Calu3 (cell line): ENCODE data around the gene BACH2. TPM values are rescaled to one million over a fixed set of nuclear protein-coding genes. Genes with fewer than 3 reads are reported as not detected.

Experiments used
- BruUV-seq: library from RNA; stranded (reverse); fragments of 400-500 nt; replicated peaks from 2 replicates; lab custom pipeline; 2021; lab: Mats Ljungman, UMichigan
- CTCF ChIA-PET: fragments of 300-600 bp; sonication (Branson Sonifier 250); formaldehyde crosslinking; loops from one replicate; lab custom pipeline; 2022; ENCODE audit warnings: antibody characterized with exemption; lab: Charles Lee
- DNase-seq: peaks from one replicate; pipeline ENCODE4 v3.0.0; 2022
- H3K27ac Mint-ChIP-seq: one replicate; pipeline ENCODE4 v1.8.0; 2022; ENCODE audit warnings: mixed read lengths; ENCODE audit not compliant: unreplicated experiment
- H3K27me3 Mint-ChIP-seq: one replicate; pipeline ENCODE4 v1.8.0; 2022; ENCODE audit warnings: mixed read lengths; ENCODE audit not compliant: unreplicated experiment
- H3K36me3 Mint-ChIP-seq: one replicate; pipeline ENCODE4 v1.8.0; 2022; ENCODE audit warnings: mild to moderate bottlenecking, moderate library complexity, mixed read lengths; ENCODE audit not compliant: insufficient read depth, unreplicated experiment
- H3K4me1 Mint-ChIP-seq: one replicate; pipeline ENCODE4 v1.8.0; 2022; ENCODE audit warnings: mild to moderate bottlenecking, low read depth, mixed read lengths; ENCODE audit not compliant: unreplicated experiment
- H3K4me3 Mint-ChIP-seq: one replicate; pipeline ENCODE4 v1.8.0; 2022; ENCODE audit warnings: mild to moderate bottlenecking, low read depth, moderate library complexity, mixed read lengths; ENCODE audit not compliant: unreplicated experiment
- H3K9me3 Mint-ChIP-seq: one replicate; pipeline ENCODE4 v1.8.0; 2022; ENCODE audit warnings: low read depth, mixed read lengths; ENCODE audit not compliant: unreplicated experiment
- CTCF ChIP-seq: fragments of 200-600 bp; IDR thresholded peaks from one replicate; pipeline ENCODE4 v1.8.0; 2022; ENCODE audit warnings: antibody characterized with exemption; ENCODE audit not compliant: unreplicated experiment
- intact Hi-C: fragments of 100-400 bp; cut with micrococcal nuclease; formaldehyde crosslinking; loops from one replicate; pipeline ENCODE4 v1.10.0; 2022; ENCODE audit not compliant: unreplicated experiment
- total RNA-seq: library from RNA; stranded (reverse); gene quantifications from 2 replicates; pipeline ENCODE4 v1.2.3, GENCODE V29; 2022

The BACH2 gene
- total RNA-seq, 1 experiment from 2014 or later = 7.2 TPM

- Mint-ChIP-seq H3K9me3 (no peaks in the 10 kb centered on the region), H3K27ac (no peak overlapping the region), H3K36me3 (no peaks in the 10 kb centered on the region), H3K27me3 (no peaks in the 10 kb centered on the region), H3K4me1 (peaks cover 21% of the 10 kb centered on the region), H3K4me3 (no peak overlapping the region)
- intact Hi-C loops = no loop called here
- TF ChIP-seq CTCF = no peak
- DNase-seq = no peak
- no TSS peak for BruUV-seq
- CTCF ChIA-PET = interaction anchor here (0.6 kb wide), 1 partner anchor 69 kb away, joined by 3 read pairs; no protein-coding TSS in a partner anchor
These were observed 227.7 kb downstream of the BACH2 start for GRCh38 chr6:90068703-90069523.

GRCh38 chr6:90068264-90068663 lies 228.4 kb downstream of the BACH2 start:
- Mint-ChIP-seq H3K27me3 (no peaks in the 10 kb centered on the region), H3K27ac (no peak overlapping the region), H3K36me3 (no peaks in the 10 kb centered on the region), H3K4me3 (no peak overlapping the region), H3K4me1 (peaks cover 14% of the 10 kb centered on the region), H3K9me3 (no peaks in the 10 kb centered on the region)
- DNase-seq = peak; percentile 34
- intact Hi-C loops = no loop called here
- BruUV-seq = no TSS peak
- TF ChIP-seq CTCF = no peak
- CTCF ChIA-PET = interaction anchor here (0.6 kb wide), 1 partner anchor 69 kb away, joined by 3 read pairs; no protein-coding TSS in a partner anchor

- H3K4me1 Mint-ChIP-seq = peaks cover 12% of the 10 kb centered on the region
- H3K36me3 Mint-ChIP-seq = no peaks in the 10 kb centered on the region
- no peak overlapping the region for H3K4me3 Mint-ChIP-seq
- intact Hi-C loops = no loop called here
- H3K9me3 Mint-ChIP-seq = no peaks in the 10 kb centered on the region
- H3K27me3 Mint-ChIP-seq = no peaks in the 10 kb centered on the region
- BruUV-seq = no TSS peak
- no peak for DNase-seq
- no peak for TF ChIP-seq CTCF
- CTCF ChIA-PET = no interaction called here
- H3K27ac Mint-ChIP-seq = no peak overlapping the region
These were observed 229.9 kb downstream of the BACH2 start for GRCh38 chr6:90066697-90067096.

GRCh38 chr6:90065173-90065572 lies 231.5 kb downstream of the BACH2 start:
- Mint-ChIP-seq H3K36me3 (no peaks in the 10 kb centered on the region), H3K4me3 (no peak overlapping the region), H3K27me3 (no peaks in the 10 kb centered on the region), H3K4me1 (peaks cover 12% of the 10 kb centered on the region), H3K27ac (no peak overlapping the region), H3K9me3 (no peaks in the 10 kb centered on the region)
- DNase-seq = no peak
- intact Hi-C loops = no loop called here
- no peak for TF ChIP-seq CTCF
- CTCF ChIA-PET = no interaction called here
- no TSS peak for BruUV-seq
